HepG2 (cell line): ENCODE results near the gene SEMA7A. TPM values are rescaled to one million over a fixed set of nuclear protein-coding genes. Genes with fewer than 3 reads are reported as not detected.

ENCODE experiments used
- CREB3 ChIP-seq: sonication (generic); formaldehyde crosslinking; IDR thresholded peaks from 2 replicates; pipeline ENCODE4 v1.5.0; 2020; ENCODE audit warnings: missing genetic modification reagents
- GFI1 ChIP-seq: sonication (generic); formaldehyde crosslinking; IDR thresholded peaks from 2 replicates; pipeline ENCODE4 v1.5.0; 2020; ENCODE audit warnings: missing genetic modification reagents, mild to moderate bottlenecking, borderline replicate concordance
- JUN ChIP-seq: sonication (generic); formaldehyde crosslinking; IDR thresholded peaks from 2 replicates; pipeline ENCODE4 v1.4.0; 2020; ENCODE audit warnings: mild to moderate bottlenecking, missing genetic modification reagents
- PAWR ChIP-seq: sonication (generic); formaldehyde crosslinking; IDR thresholded peaks from 2 replicates; pipeline ENCODE4 v1.4.0; 2020; ENCODE audit warnings: missing genetic modification reagents, mild to moderate bottlenecking, borderline replicate concordance
- RELA ChIP-seq: sonication (generic); formaldehyde crosslinking; IDR thresholded peaks from 2 replicates; pipeline ENCODE4 v1.4.0; 2020; ENCODE audit warnings: missing genetic modification reagents
- RFXANK ChIP-seq: IDR thresholded peaks from 2 replicates; pipeline ENCODE4 v1.6.1; 2016
- RNF2 ChIP-seq: fragments of 450-650 bp; conservative IDR thresholded peaks from 2 replicates; pipeline ENCODE4 v1.6.1; 2016; ENCODE audit warnings: low read depth
- TCF12 ChIP-seq, 2 experiments: fragments of 450-650 bp in 1 of 2; sonication (generic) in 1 of 2; formaldehyde crosslinking in 1 of 2; IDR thresholded peaks; 2 replicates each; pipeline versions ENCODE4 v1.6.1 to v1.8.0; 2017 to 2022; ENCODE audit warnings: antibody characterized with exemption in 1 of 2, mild to moderate bottlenecking in 1 of 2, missing genetic modification reagents in 1 of 2, moderate library complexity in 1 of 2
- TRIM22 ChIP-seq: fragments of 450-650 bp; IDR thresholded peaks from 2 replicates; pipeline ENCODE4 v1.6.1; 2017
- UBTF ChIP-seq: sonication (generic); formaldehyde crosslinking; IDR thresholded peaks from 2 replicates; pipeline ENCODE4 v1.4.0; 2020; ENCODE audit warnings: mild to moderate bottlenecking, missing genetic modification reagents
- ZBTB42 ChIP-seq: sonication (generic); formaldehyde crosslinking; IDR thresholded peaks from 2 replicates; pipeline ENCODE4 v1.5.0; 2020; ENCODE audit warnings: mild to moderate bottlenecking, missing genetic modification reagents
- ZFP90 ChIP-seq: sonication (generic); formaldehyde crosslinking; IDR thresholded peaks from 2 replicates; pipeline ENCODE4 v1.8.0; 2022; ENCODE audit warnings: missing genetic modification reagents, mild to moderate bottlenecking, inconsistent platforms, borderline replicate concordance
- ZNF431 ChIP-seq: sonication (generic); formaldehyde crosslinking; IDR thresholded peaks from 2 replicates; pipeline ENCODE4 v1.9.0; 2022; ENCODE audit warnings: missing genetic modification reagents, low read depth, mild to moderate bottlenecking, borderline replicate concordance
- ZNF512 ChIP-seq: sonication (generic); formaldehyde crosslinking; IDR thresholded peaks from 2 replicates; pipeline ENCODE4 v1.4.0; 2020; ENCODE audit warnings: mild to moderate bottlenecking, missing genetic modification reagents
- ZNF747 ChIP-seq: sonication (generic); formaldehyde crosslinking; IDR thresholded peaks from 2 replicates; pipeline ENCODE4 v1.8.1; 2023; ENCODE audit warnings: missing genetic modification reagents, mild to moderate bottlenecking, borderline replicate concordance
- polyA plus RNA-seq, 8 experiments: library from polyadenylated mRNA; depleted of rRNA in 3 of 8; stranded (reverse) in 7 of 8; unstranded in 1 of 8; fragments of >200 nt; fragmentation: Illumina TruSeq in 4 of 8; extraction: Trizol in 4 of 8; gene quantifications; 2 replicates each; pipeline versions ENCODE4 v1.2.1 to v1.2.3, GENCODE V29; 2011 to 2016; ENCODE audit warnings: low read depth in 4 of 8, missing spikeins in 1 of 8, mixed read lengths in 1 of 8; ENCODE audit not compliant: insufficient read depth in 1 of 8
- total RNA-seq, 5 experiments: library from RNA; depleted of rRNA; stranded (reverse); fragments of >200 nt; fragmentation: Illumina TruSeq; extraction: Trizol; gene quantifications; 2 replicates each; pipeline ENCODE4 v1.2.3, GENCODE V29; 2016; ENCODE audit warnings: low read depth in 1 of 5
- TF ChIP-seq, protein P1 (sequence below): IDR thresholded peaks from 2 replicates; pipeline ENCODE4 v1.6.1; 2012; ENCODE audit warnings: low read length, improper control_type of control experiment
- TF ChIP-seq, protein P2 (sequence below), 2 experiments: fragments of 450-650 bp in 1 of 2; sonication (generic) in 1 of 2; formaldehyde crosslinking; IDR thresholded peaks; 2 replicates each; pipeline versions ENCODE4 v1.5.0 to v1.8.0; 2020 to 2022; ENCODE audit warnings: mild to moderate bottlenecking in 1 of 2, missing genetic modification reagents in 1 of 2

SEMA7A gene
- total and polyA plus RNA-seq, 2 of the 13 experiments (the other 11 are each of a cell fraction or from before 2014, with no cell fraction given), result 9.0 to 15.8 TPM

- 0 out of 2 replicates have a peak, but pooled peaks have one; percentile 30 for TF ChIP-seq UBTF (CRISPR knock-in tag)
- TF ChIP-seq RFXANK (CRISPR knock-in tag), result no peak
- TF ChIP-seq, protein P1, sequence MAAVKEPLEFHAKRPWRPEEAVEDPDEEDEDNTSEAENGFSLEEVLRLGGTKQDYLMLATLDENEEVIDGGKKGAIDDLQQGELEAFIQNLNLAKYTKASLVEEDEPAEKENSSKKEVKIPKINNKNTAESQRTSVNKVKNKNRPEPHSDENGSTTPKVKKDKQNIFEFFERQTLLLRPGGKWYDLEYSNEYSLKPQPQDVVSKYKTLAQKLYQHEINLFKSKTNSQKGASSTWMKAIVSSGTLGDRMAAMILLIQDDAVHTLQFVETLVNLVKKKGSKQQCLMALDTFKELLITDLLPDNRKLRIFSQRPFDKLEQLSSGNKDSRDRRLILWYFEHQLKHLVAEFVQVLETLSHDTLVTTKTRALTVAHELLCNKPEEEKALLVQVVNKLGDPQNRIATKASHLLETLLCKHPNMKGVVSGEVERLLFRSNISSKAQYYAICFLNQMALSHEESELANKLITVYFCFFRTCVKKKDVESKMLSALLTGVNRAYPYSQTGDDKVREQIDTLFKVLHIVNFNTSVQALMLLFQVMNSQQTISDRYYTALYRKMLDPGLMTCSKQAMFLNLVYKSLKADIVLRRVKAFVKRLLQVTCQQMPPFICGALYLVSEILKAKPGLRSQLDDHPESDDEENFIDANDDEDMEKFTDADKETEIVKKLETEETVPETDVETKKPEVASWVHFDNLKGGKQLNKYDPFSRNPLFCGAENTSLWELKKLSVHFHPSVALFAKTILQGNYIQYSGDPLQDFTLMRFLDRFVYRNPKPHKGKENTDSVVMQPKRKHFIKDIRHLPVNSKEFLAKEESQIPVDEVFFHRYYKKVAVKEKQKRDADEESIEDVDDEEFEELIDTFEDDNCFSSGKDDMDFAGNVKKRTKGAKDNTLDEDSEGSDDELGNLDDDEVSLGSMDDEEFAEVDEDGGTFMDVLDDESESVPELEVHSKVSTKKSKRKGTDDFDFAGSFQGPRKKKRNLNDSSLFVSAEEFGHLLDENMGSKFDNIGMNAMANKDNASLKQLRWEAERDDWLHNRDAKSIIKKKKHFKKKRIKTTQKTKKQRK, result no peak
- no peak for TF ChIP-seq PAWR
- TF ChIP-seq TRIM22, result no peak
- no peak for TF ChIP-seq ZBTB42 (CRISPR knock-in tag)
- TF ChIP-seq ZNF512 (CRISPR knock-in tag), result no peak
- TF ChIP-seq RNF2, result no peak
- peak; percentile 97 for TF ChIP-seq GFI1
- TF ChIP-seq, protein P2, sequence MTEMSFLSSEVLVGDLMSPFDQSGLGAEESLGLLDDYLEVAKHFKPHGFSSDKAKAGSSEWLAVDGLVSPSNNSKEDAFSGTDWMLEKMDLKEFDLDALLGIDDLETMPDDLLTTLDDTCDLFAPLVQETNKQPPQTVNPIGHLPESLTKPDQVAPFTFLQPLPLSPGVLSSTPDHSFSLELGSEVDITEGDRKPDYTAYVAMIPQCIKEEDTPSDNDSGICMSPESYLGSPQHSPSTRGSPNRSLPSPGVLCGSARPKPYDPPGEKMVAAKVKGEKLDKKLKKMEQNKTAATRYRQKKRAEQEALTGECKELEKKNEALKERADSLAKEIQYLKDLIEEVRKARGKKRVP (CRISPR knock-in tag; IDR thresholded peaks at IDR 0.05), result peak in 1 of 2 experiments; percentile 72; a peak in 2 of 4 replicates
- peak; percentile 68; the same call in 1 of the 2 replicates for TF ChIP-seq JUN (CRISPR knock-in tag)
- no peak for TF ChIP-seq ZNF431
- TF ChIP-seq RELA, result no peak
- no peak for TF ChIP-seq TCF12 (IDR thresholded peaks at IDR 0.05)
- TF ChIP-seq TCF12 (CRISPR knock-in tag; IDR thresholded peaks at IDR 0.05), result 0 out of 2 replicates have a peak, but pooled peaks have one; percentile 73
- peak; percentile 75; the same call in 1 of the 2 replicates for TF ChIP-seq ZNF747 (CRISPR knock-in tag)
- TF ChIP-seq ZFP90, result no peak; the same call in 1 of the 2 replicates
- no peak for TF ChIP-seq CREB3 (CRISPR knock-in tag)
These were observed 9.5 kb upstream of the SEMA7A start (continued) for GRCh38 chr15:74443100-74443909.
